HFFc6 (cell line): ENCODE results near the gene GALNT16. TPM values are rescaled to one million over a fixed set of nuclear protein-coding genes. Genes with fewer than 3 reads are reported as not detected.

Experiments used
- DNase-seq: peaks from one replicate; pipeline ENCODE4 v3.0.0-alpha.2; 2018
- H3K27ac Mint-ChIP-seq: 2 replicates; pipeline ENCODE4 v1.8.0; 2020; ENCODE audit warnings: mild to moderate bottlenecking, mixed read lengths
- H3K27me3 Mint-ChIP-seq: 2 replicates; pipeline ENCODE4 v1.8.0; 2021; ENCODE audit warnings: mild to moderate bottlenecking, moderate library complexity, mixed read lengths; ENCODE audit not compliant: insufficient read depth
- H3K36me3 Mint-ChIP-seq: 2 replicates; pipeline ENCODE4 v1.8.0; 2021; ENCODE audit warnings: low read depth, mixed read lengths
- H3K4me1 Mint-ChIP-seq: 2 replicates; pipeline ENCODE4 v1.8.0; 2020; ENCODE audit warnings: low read depth, mixed read lengths
- H3K4me3 Mint-ChIP-seq: 2 replicates; pipeline ENCODE4 v1.8.0; 2020; ENCODE audit warnings: mild to moderate bottlenecking, moderate library complexity, mixed read lengths
- H3K9me3 Mint-ChIP-seq: 2 replicates; pipeline ENCODE4 v1.8.0; 2020; ENCODE audit warnings: mild to moderate bottlenecking, mixed read lengths
- CTCF ChIP-seq: fragments of 200-600 bp; sonication (generic); IDR thresholded peaks from 2 replicates; pipeline ENCODE4 v1.5.0; 2021; ENCODE audit warnings: antibody characterized with exemption, mild to moderate bottlenecking
- total RNA-seq, 6 experiments: library from RNA; stranded (reverse); fragmentation: NEBNext Ultra II Directional; extraction: Animal tissue kit (Norgen Biotek cat#: 25700); gene quantifications; 2 replicates in 1 of 6; 3 replicates in 5 of 6; pipeline ENCODE4 v1.2.3, GENCODE V29; 2021

The GALNT16 gene
- total RNA-seq, 6 experiments from 2014 or later = 0.11 to 0.38 (median 0.24) TPM

GRCh38 chr14:69268763-69269162 is 8.8 kb downstream of the GALNT16 start:
- Mint-ChIP-seq H3K27me3 (peaks cover 6% of the 10 kb centered on the region), H3K4me1 (peaks cover 9% of the 10 kb centered on the region), H3K9me3 (no peaks in the 10 kb centered on the region), H3K4me3 (no peak overlapping the region), H3K27ac (no peak overlapping the region), H3K36me3 (no peaks in the 10 kb centered on the region)
- TF ChIP-seq CTCF = no peak
- peak; percentile 67 for DNase-seq

GRCh38 chr14:69269381-69269780 is 9.4 kb downstream of the GALNT16 start:
- no peak for TF ChIP-seq CTCF
- Mint-ChIP-seq H3K27ac (no peak overlapping the region), H3K4me1 (peaks cover 8% of the 10 kb centered on the region; the same call in 1 of the 2 replicates), H3K27me3 (peaks cover 8% of the 10 kb centered on the region), H3K4me3 (no peak overlapping the region), H3K36me3 (no peaks in the 10 kb centered on the region), H3K9me3 (no peaks in the 10 kb centered on the region)
- DNase-seq = no peak

- DNase-seq = no peak
- Mint-ChIP-seq H3K27me3 (peaks cover 14% of the 10 kb centered on the region), H3K36me3 (no peaks in the 10 kb centered on the region), H3K27ac (no peak overlapping the region), H3K4me1 (peaks cover 8% of the 10 kb centered on the region; the same call in 1 of the 2 replicates), H3K9me3 (no peaks in the 10 kb centered on the region), H3K4me3 (no peak overlapping the region)
- no peak for TF ChIP-seq CTCF
Measured at GRCh38 chr14:69270097-69270496, 10.1 kb downstream of the GALNT16 start.

GRCh38 chr14:69270795-69271708 is 11.1 kb downstream of the GALNT16 start:
- no peak for TF ChIP-seq CTCF
- H3K4me1 Mint-ChIP-seq = peaks cover 8% of the 10 kb centered on the region; the same call in 1 of the 2 replicates
- DNase-seq = no peak
- no peaks in the 10 kb centered on the region for H3K36me3 Mint-ChIP-seq
- H3K4me3 Mint-ChIP-seq = no peak overlapping the region
- peaks cover 14% of the 10 kb centered on the region for H3K27me3 Mint-ChIP-seq
- no peak overlapping the region for H3K27ac Mint-ChIP-seq
- no peaks in the 10 kb centered on the region for H3K9me3 Mint-ChIP-seq

GRCh38 chr14:69274321-69274720 is 14.4 kb downstream of the GALNT16 start:
- no peaks in the 10 kb centered on the region for H3K36me3 Mint-ChIP-seq
- H3K27me3 Mint-ChIP-seq = peaks cover 23% of the 10 kb centered on the region
- no peak overlapping the region for H3K27ac Mint-ChIP-seq
- no peak for TF ChIP-seq CTCF
- no peak overlapping the region for H3K4me3 Mint-ChIP-seq
- no peak for DNase-seq
- no peaks in the 10 kb centered on the region for H3K9me3 Mint-ChIP-seq
- peaks cover 8% of the 10 kb centered on the region; the same call in 1 of the 2 replicates for H3K4me1 Mint-ChIP-seq
